A549 (cell line): ENCODE data around the gene LRRC1. TPM values are rescaled to one million over a fixed set of nuclear protein-coding genes. Genes with fewer than 3 reads are reported as not detected.

Experiments used
- ATAC-seq, 2 experiments: fragments of 200-7000 bp in 1 of 2; fragments of >200 bp in 1 of 2; cut with Nextera tagmentation in 1 of 2; cut with Tn5 transposase in 1 of 2; 3 replicates each; pipeline versions ENCODE4 v1.8.0 to v1.9.1; 2018 to 2020; ENCODE audit warnings: mild to moderate bottlenecking in 1 of 2, moderate library complexity in 1 of 2
- CTCF ChIA-PET: fragments of 300-600 bp; sonication (Branson Sonifier 250); formaldehyde crosslinking; extraction: SDS; loops from one replicate; lab custom pipeline; 2021; ENCODE audit warnings: antibody characterized with exemption, inconsistent platforms; lab: Yijun Ruan, JAX
- POLR2A ChIA-PET: fragments of 350-600 bp; formaldehyde crosslinking; extraction: SDS; loops from one replicate; lab custom pipeline; 2021; ENCODE audit warnings: antibody characterized with exemption, inconsistent platforms; lab: Yijun Ruan, JAX
- DNase-seq, 2 experiments: peaks; one replicate each; pipeline versions ENCODE4 v3.0.0 to v3.0.0-alpha.2; 2011 to 2016; ENCODE audit warnings: low read depth in 1 of 2, low spot score in 1 of 2
- FAIRE-seq: peaks from 2 replicates; lab custom pipeline; 2011; peaks lifted over from hg19 to GRCh38; lab: Jason Lieb, UNC
- H3K27ac ChIP-seq, 2 experiments: fragments of >200 bp; sonication (Bioruptor Twin); formaldehyde crosslinking; 3 replicates each; pipeline ENCODE4 v1.5.1; 2016 to 2017
- H3K4me1 ChIP-seq: fragments of >200 bp; sonication (Bioruptor Twin); formaldehyde crosslinking; 3 replicates; pipeline ENCODE4 v1.6.1; 2016
- H3K4me2 ChIP-seq: fragments of >200 bp; sonication (Bioruptor Twin); formaldehyde crosslinking; 3 replicates; pipeline ENCODE4 v1.6.1; 2016
- H3K4me3 ChIP-seq: fragments of >200 bp; sonication (Bioruptor Twin); formaldehyde crosslinking; 3 replicates; pipeline ENCODE4 v1.5.1; 2016
- H3K9me3 ChIP-seq: fragments of >200 bp; sonication (Bioruptor Twin); formaldehyde crosslinking; 3 replicates; pipeline ENCODE4 v1.6.1; 2016
- CHD2 ChIP-seq: fragments of 150-350 bp; IDR thresholded peaks from 2 replicates; pipeline ENCODE4 v1.6.1; 2014; ENCODE audit warnings: low read length; ENCODE audit not compliant: partially characterized antibody
- EHF ChIP-seq: fragments of 250-450 bp; sonication (Bioruptor Pico); IDR thresholded peaks from 2 replicates; pipeline ENCODE4 v1.5.0; 2020; ENCODE audit warnings: mild to moderate bottlenecking
- EHMT2 ChIP-seq: fragments of 200-600 bp; sonication (generic); IDR thresholded peaks from 2 replicates; pipeline ENCODE4 v1.6.1; 2016; ENCODE audit warnings: antibody characterized with exemption, low read depth, mild to moderate bottlenecking, moderate library complexity
- HOXB13 ChIP-seq: fragments of 250-450 bp; sonication (Bioruptor Pico); IDR thresholded peaks from 2 replicates; pipeline ENCODE4 v1.5.0; 2020; ENCODE audit warnings: low read depth, mild to moderate bottlenecking, moderate library complexity
- KDM1A ChIP-seq: fragments of 200-600 bp; sonication (generic); IDR thresholded peaks from 2 replicates; pipeline ENCODE4 v1.6.1; 2016; ENCODE audit warnings: low read depth, mild to moderate bottlenecking
- MAFK ChIP-seq: fragments of 450-650 bp; IDR thresholded peaks from 2 replicates; pipeline ENCODE4 v1.6.1; 2014; ENCODE audit not compliant: partially characterized antibody
- MAZ ChIP-seq: fragments of 150-350 bp; IDR thresholded peaks from 2 replicates; pipeline ENCODE4 v1.6.1; 2014; ENCODE audit warnings: antibody characterized with exemption, low read depth, low read length, borderline replicate concordance
- NFE2L2 ChIP-seq: fragments of 150-350 bp; conservative IDR thresholded peaks from 2 replicates; pipeline ENCODE4 v1.6.1; 2014; ENCODE audit warnings: low read length
- RAD21 ChIP-seq, 2 experiments: fragments of >200 bp in 1 of 2; sonication (Bioruptor Twin) in 1 of 2; formaldehyde crosslinking in 1 of 2; IDR thresholded peaks in 1 of 2; conservative IDR thresholded peaks in 1 of 2; 2 replicates in 1 of 2; 3 replicates in 1 of 2; pipeline ENCODE4 v1.6.1; 2012 to 2018; ENCODE audit warnings: inconsistent platforms in 1 of 2
- SREBF2 ChIP-seq: fragments of 450-650 bp; IDR thresholded peaks from 2 replicates; pipeline ENCODE4 v1.6.1; 2014; ENCODE audit warnings: mild to moderate bottlenecking, moderate library complexity
- TP53 ChIP-seq: fragments of 250-450 bp; sonication (Bioruptor Pico); IDR thresholded peaks from 2 replicates; pipeline ENCODE4 v1.5.0; 2021; ENCODE audit warnings: mild to moderate bottlenecking, moderate library complexity
- ZNF302 ChIP-seq: fragments of 250-450 bp; sonication (Bioruptor Pico); IDR thresholded peaks from 2 replicates; pipeline ENCODE4 v1.9.0; 2021; ENCODE audit warnings: inconsistent platforms, mild to moderate bottlenecking, moderate library complexity
- WGBS: methylation state at CpG from one replicate; pipeline ENCODE4 v1.1.6; 2017; ENCODE audit errors: missing lambda C conversion rate; 5-methylcytosine and 5-hydroxymethylcytosine counted together
- polyA plus RNA-seq, 4 experiments: library from polyadenylated mRNA; depleted of rRNA in 3 of 4; stranded (reverse); fragments of >200 nt; fragmentation: RNase III in 1 of 4; extraction: RNeasy Plus Mini Kit Qiagen cat#74134 plus additional on column Dnase treatment in 1 of 4; gene quantifications; 2 replicates in 3 of 4; 3 replicates in 1 of 4; pipeline ENCODE4 v1.2.3, GENCODE V29; 2011 to 2017
- TF ChIP-seq, protein P1 (sequence below): IDR thresholded peaks from 2 replicates; pipeline ENCODE4 v1.6.1; 2012
- TF ChIP-seq, protein P2 (sequence below): fragments of >200 bp; sonication (Bioruptor Twin); formaldehyde crosslinking; IDR thresholded peaks from 3 replicates; pipeline ENCODE4 v1.6.1; 2016
- TF ChIP-seq, protein P3 (sequence below): IDR thresholded peaks from 2 replicates; pipeline ENCODE4 v1.6.1; 2012; ENCODE audit warnings: low read depth, borderline replicate concordance
- TF ChIP-seq, protein P4 (sequence below): fragments of 150-350 bp; IDR thresholded peaks from 2 replicates; pipeline ENCODE4 v1.6.1; 2014; ENCODE audit warnings: low read depth, mild to moderate bottlenecking, low read length
- TF ChIP-seq, protein P5 (sequence below): fragments of >200 bp; sonication (Bioruptor Twin); formaldehyde crosslinking; IDR thresholded peaks from 2 replicates; pipeline ENCODE4 v1.6.1; 2016
- TF ChIP-seq, protein P6 (sequence below): fragments of 450-650 bp; IDR thresholded peaks from 2 replicates; pipeline ENCODE4 v1.6.1; 2014; ENCODE audit warnings: antibody characterized with exemption

Gene LRRC1
- polyA plus RNA-seq, 2 of the 4 experiments (the other 2 are of a cell fraction): 5.2 to 8.0 TPM

DNA sequence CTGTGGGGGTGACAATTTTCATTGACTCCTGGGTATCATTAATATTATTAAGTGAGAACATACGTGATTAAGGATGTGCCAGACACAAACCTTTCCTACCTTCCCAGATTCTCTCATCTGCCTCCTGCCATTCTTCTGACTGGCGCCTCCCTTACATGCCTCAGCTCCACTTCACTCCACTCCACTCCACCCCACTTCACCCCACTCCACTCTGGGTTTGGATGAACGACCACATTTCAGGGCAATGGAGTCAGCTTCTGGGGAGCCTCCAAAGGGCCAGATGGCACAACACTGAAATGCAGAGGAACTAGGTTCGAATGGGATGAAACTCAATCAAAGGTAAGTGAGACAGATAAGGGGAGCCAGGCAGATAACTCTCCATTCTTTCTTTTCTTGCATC lies 40.5 kb upstream of the LRRC1 start:
- no peak overlapping the region for H3K4me2 ChIP-seq
- 44% methylated on average over 4 of the region's 4 CpGs for WGBS
- TF ChIP-seq SREBF2 (no peak), EHMT2 (no peak), KDM1A (no peak), CHD2 (no peak), NFE2L2 (no peak)
- TF ChIP-seq, protein P1, sequence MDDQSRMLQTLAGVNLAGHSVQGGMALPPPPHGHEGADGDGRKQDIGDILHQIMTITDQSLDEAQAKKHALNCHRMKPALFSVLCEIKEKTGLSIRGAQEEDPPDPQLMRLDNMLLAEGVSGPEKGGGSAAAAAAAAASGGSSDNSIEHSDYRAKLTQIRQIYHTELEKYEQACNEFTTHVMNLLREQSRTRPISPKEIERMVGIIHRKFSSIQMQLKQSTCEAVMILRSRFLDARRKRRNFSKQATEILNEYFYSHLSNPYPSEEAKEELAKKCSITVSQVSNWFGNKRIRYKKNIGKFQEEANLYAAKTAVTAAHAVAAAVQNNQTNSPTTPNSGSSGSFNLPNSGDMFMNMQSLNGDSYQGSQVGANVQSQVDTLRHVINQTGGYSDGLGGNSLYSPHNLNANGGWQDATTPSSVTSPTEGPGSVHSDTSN: no peak
- TF ChIP-seq, protein P2, sequence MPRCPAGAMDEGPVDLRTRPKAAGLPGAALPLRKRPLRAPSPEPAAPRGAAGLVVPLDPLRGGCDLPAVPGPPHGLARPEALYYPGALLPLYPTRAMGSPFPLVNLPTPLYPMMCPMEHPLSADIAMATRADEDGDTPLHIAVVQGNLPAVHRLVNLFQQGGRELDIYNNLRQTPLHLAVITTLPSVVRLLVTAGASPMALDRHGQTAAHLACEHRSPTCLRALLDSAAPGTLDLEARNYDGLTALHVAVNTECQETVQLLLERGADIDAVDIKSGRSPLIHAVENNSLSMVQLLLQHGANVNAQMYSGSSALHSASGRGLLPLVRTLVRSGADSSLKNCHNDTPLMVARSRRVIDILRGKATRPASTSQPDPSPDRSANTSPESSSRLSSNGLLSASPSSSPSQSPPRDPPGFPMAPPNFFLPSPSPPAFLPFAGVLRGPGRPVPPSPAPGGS: no peak
- TF ChIP-seq, all 56 proteins: peak for 0
- H3K27ac ChIP-seq: no peak overlapping the region
- peaks cover 6% of the 10 kb centered on the region; the same call in 2 of the 3 replicates for H3K4me1 ChIP-seq
- ATAC-seq: no peak
- ChIA-PET POLR2A (no interaction called here), CTCF (no interaction called here)
- DNase-seq: no peak
- H3K9me3 ChIP-seq: no peaks in the 10 kb centered on the region
- H3K4me3 ChIP-seq: no peak overlapping the region
- no peak for FAIRE-seq

DNA sequence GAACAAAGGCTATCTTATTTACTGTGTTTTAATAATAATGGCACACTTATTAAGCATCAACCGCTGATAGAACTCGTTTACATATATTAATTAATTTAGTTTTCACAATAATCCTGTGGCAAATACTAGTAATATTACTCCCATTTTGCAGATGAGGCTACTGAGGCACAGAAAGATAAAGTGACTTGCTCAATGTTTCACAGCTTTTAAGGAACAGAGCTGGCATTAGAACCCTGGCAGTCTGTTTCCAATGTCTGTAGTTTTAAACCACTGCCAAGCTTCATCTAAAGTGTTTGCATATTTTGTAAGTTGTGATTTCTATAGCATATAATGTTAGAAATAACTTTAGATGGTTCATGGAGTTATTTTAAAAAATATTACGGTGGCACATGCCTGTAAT lies 38.4 kb upstream of the LRRC1 start:
- CTCF ChIA-PET: interaction anchor here (0.7 kb wide), 1 partner anchor 243 kb away, joined by 3 read pairs; no protein-coding TSS in a partner anchor
- H3K27ac ChIP-seq: no peak overlapping the region
- DNase-seq: no peak
- H3K4me3 ChIP-seq: no peak overlapping the region
- no peak overlapping the region for H3K4me2 ChIP-seq
- no peaks in the 10 kb centered on the region for H3K9me3 ChIP-seq
- no peak for FAIRE-seq
- TF ChIP-seq ZNF302 (CRISPR knock-in tag): no peak
- TF ChIP-seq MAFK: no peak
- TF ChIP-seq, protein P3, sequence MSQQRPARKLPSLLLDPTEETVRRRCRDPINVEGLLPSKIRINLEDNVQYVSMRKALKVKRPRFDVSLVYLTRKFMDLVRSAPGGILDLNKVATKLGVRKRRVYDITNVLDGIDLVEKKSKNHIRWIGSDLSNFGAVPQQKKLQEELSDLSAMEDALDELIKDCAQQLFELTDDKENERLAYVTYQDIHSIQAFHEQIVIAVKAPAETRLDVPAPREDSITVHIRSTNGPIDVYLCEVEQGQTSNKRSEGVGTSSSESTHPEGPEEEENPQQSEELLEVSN: no peak
- no peak for TF ChIP-seq HOXB13 (CRISPR knock-in tag)
- TF ChIP-seq, protein P4, sequence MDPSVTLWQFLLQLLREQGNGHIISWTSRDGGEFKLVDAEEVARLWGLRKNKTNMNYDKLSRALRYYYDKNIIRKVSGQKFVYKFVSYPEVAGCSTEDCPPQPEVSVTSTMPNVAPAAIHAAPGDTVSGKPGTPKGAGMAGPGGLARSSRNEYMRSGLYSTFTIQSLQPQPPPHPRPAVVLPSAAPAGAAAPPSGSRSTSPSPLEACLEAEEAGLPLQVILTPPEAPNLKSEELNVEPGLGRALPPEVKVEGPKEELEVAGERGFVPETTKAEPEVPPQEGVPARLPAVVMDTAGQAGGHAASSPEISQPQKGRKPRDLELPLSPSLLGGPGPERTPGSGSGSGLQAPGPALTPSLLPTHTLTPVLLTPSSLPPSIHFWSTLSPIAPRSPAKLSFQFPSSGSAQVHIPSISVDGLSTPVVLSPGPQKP: no peak
- no peak for TF ChIP-seq EHMT2
- no peak for TF ChIP-seq MAZ
- no peak for TF ChIP-seq TP53 (CRISPR knock-in tag)
- TF ChIP-seq EHF (CRISPR knock-in tag): no peak
- no peak for TF ChIP-seq RAD21 (conservative IDR thresholded peaks at IDR 0.05 in 1 of 2, IDR thresholded peaks at IDR 0.05 in 1 of 2)
- no peak for TF ChIP-seq CHD2
- TF ChIP-seq, protein P5, sequence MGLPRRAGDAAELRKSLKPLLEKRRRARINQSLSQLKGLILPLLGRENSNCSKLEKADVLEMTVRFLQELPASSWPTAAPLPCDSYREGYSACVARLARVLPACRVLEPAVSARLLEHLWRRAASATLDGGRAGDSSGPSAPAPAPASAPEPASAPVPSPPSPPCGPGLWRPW: no peak
- TF ChIP-seq, protein P6, sequence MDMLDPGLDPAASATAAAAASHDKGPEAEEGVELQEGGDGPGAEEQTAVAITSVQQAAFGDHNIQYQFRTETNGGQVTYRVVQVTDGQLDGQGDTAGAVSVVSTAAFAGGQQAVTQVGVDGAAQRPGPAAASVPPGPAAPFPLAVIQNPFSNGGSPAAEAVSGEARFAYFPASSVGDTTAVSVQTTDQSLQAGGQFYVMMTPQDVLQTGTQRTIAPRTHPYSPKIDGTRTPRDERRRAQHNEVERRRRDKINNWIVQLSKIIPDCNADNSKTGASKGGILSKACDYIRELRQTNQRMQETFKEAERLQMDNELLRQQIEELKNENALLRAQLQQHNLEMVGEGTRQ: no peak
- TF ChIP-seq KDM1A: no peak
- no peak for ATAC-seq
- peaks cover 6% of the 10 kb centered on the region; the same call in 2 of the 3 replicates for H3K4me1 ChIP-seq
- POLR2A ChIA-PET: no interaction called here
- 61% methylated on average over 3 of the region's 3 CpGs for WGBS
